HCT116 (cell line): Measurements from ENCODE around the gene TIGD4. TPM values are rescaled to one million over a fixed set of nuclear protein-coding genes. Genes with fewer than 3 reads are reported as not detected.

Source experiments
- ATAC-seq: fragments of 200-7000 bp; cut with Tn5 transposase; 2 replicates; pipeline ENCODE4 v1.9.1; 2020; ENCODE audit warnings: mild to moderate bottlenecking, moderate library complexity
- BruUV-seq: library from RNA; stranded (reverse); fragments of 400-500 nt; replicated peaks from 2 replicates; lab custom pipeline; 2021; lab: Mats Ljungman, UMichigan
- CTCF ChIA-PET: fragments of 300-600 bp; sonication (Branson Sonifier 250); formaldehyde crosslinking; loops from one replicate; lab custom pipeline; 2021; ENCODE audit warnings: antibody characterized with exemption; lab: Charles Lee
- POLR2A ChIA-PET: fragments of 300-600, 350-600 bp; sonication (Branson Sonifier 250); formaldehyde crosslinking; loops from one replicate; lab custom pipeline; 2021; ENCODE audit warnings: antibody characterized with exemption; lab: Charles Lee
- RAD21 ChIA-PET, 2 experiments: fragments of 300-600 bp; sonication (Branson Sonifier 250); formaldehyde crosslinking; loops; one replicate each; lab custom pipeline; 2023; ENCODE audit warnings: low total read pairs in 2 of 2; ENCODE audit not compliant: uncharacterized antibody in 2 of 2, unreplicated experiment in 2 of 2, low non-redundant PET in 1 of 2; lab: Charles Lee
- DNase-seq: peaks from one replicate; pipeline ENCODE4 v3.0.0-alpha.2; 2010; ENCODE audit warnings: low read depth, low spot score
- H2AFZ ChIP-seq: fragments of 200-600 bp; shearing (Covaris generic), sonication (generic); 2 replicates; pipeline ENCODE4 v1.6.1; 2017; ENCODE audit warnings: low read depth, mixed run types, mixed read lengths, antibody characterized with exemption, low read length; ENCODE audit not compliant: poor library complexity, severe bottlenecking
- H3K27ac ChIP-seq: 2 replicates; pipeline ENCODE4 v1.5.1; 2012; ENCODE audit warnings: low read depth, low read length
- H3K27me3 ChIP-seq: fragments of 200-600 bp; sonication (generic); 2 replicates; pipeline ENCODE4 v1.6.1; 2016; ENCODE audit warnings: mixed run types, low read length, mixed read lengths; ENCODE audit not compliant: insufficient read depth
- H3K36me3 ChIP-seq, 2 experiments: fragments of 200-500 bp in 1 of 2; fragments of 200-600 bp in 1 of 2; sonication (Bioruptor generic) in 1 of 2; sonication (generic) in 1 of 2; 2 replicates each; pipeline versions ENCODE4 v1.5.1 to v1.6.1; 2014 to 2016; ENCODE audit warnings: low read length in 2 of 2, inconsistent platforms in 1 of 2, mixed read lengths in 1 of 2, mixed run types in 1 of 2; ENCODE audit not compliant: insufficient read depth in 2 of 2, control insufficient read depth in 1 of 2
- H3K4me1 ChIP-seq, 2 experiments: fragments of 200-600 bp in 1 of 2; sonication (generic) in 1 of 2; 2 replicates each; pipeline versions ENCODE4 v1.5.1 to v1.6.1; 2012 to 2017; ENCODE audit warnings: low read length in 2 of 2, inconsistent platforms in 1 of 2, mild to moderate bottlenecking in 1 of 2, mixed read lengths in 1 of 2, mixed run types in 1 of 2, moderate library complexity in 1 of 2; ENCODE audit not compliant: insufficient read depth in 2 of 2, control insufficient read depth in 1 of 2
- H3K4me2 ChIP-seq: fragments of 200-600 bp; sonication (generic); 2 replicates; pipeline ENCODE4 v1.6.1; 2017; ENCODE audit warnings: mixed run types, low read length, mixed read lengths
- H3K4me3 ChIP-seq, 2 experiments: fragments of 200-600 bp in 1 of 2; sonication (generic) in 1 of 2; replicated peaks in 1 of 2; 2 replicates each; pipeline ENCODE4 v1.5.1; 2011 to 2016; ENCODE audit warnings: low read length in 2 of 2, control low read depth in 1 of 2, low read depth in 1 of 2, mild to moderate bottlenecking in 1 of 2, mixed read lengths in 1 of 2, mixed run types in 1 of 2
- H3K79me2 ChIP-seq: fragments of 200-600 bp; sonication (generic); 2 replicates; pipeline ENCODE4 v1.6.1; 2017; ENCODE audit warnings: mild to moderate bottlenecking, mixed run types, low read length, moderate library complexity, mixed read lengths; ENCODE audit not compliant: insufficient read depth
- H3K9ac ChIP-seq: fragments of 200-600 bp; sonication (generic); 2 replicates; pipeline ENCODE4 v1.6.1; 2016; ENCODE audit warnings: low read length, mixed read lengths
- H3K9me2 ChIP-seq: fragments of 200-600 bp; sonication (generic), shearing (Covaris generic); 2 replicates; pipeline ENCODE4 v1.6.1; 2017; ENCODE audit warnings: mixed run types, mild to moderate bottlenecking, moderate library complexity; ENCODE audit not compliant: insufficient read depth
- H3K9me3 ChIP-seq, 2 experiments: fragments of 200-500 bp in 1 of 2; fragments of 200-600 bp in 1 of 2; sonication (Bioruptor generic) in 1 of 2; sonication (generic) in 1 of 2; 2 replicates each; pipeline ENCODE4 v1.6.1; 2014 to 2017; ENCODE audit warnings: low read length in 2 of 2, mixed read lengths in 2 of 2, inconsistent platforms in 1 of 2, low read depth in 1 of 2, mild to moderate bottlenecking in 1 of 2, mixed run types in 1 of 2, moderate library complexity in 1 of 2; ENCODE audit not compliant: control insufficient read depth in 1 of 2, insufficient read depth in 1 of 2
- H4K20me1 ChIP-seq: fragments of 200-600 bp; sonication (generic), shearing (Covaris generic); 2 replicates; pipeline ENCODE4 v1.6.1; 2017; ENCODE audit warnings: mixed run types, mild to moderate bottlenecking, moderate library complexity; ENCODE audit not compliant: insufficient read depth
- CBX3 ChIP-seq: IDR thresholded peaks from 2 replicates; pipeline ENCODE4 v1.6.1; 2012; ENCODE audit warnings: low read depth
- CEBPB ChIP-seq: IDR thresholded peaks from 2 replicates; pipeline ENCODE4 v1.6.1; 2012; ENCODE audit warnings: low read depth
- EGR1 ChIP-seq: IDR thresholded peaks from 2 replicates; pipeline ENCODE4 v1.6.1; 2012; ENCODE audit warnings: low read depth
- EZH2 ChIP-seq: fragments of 200-600 bp; sonication (generic); IDR thresholded peaks from 2 replicates; pipeline ENCODE4 v1.6.1; 2017; ENCODE audit warnings: antibody characterized with exemption, mixed run types
- EZH2phosphoT487 ChIP-seq: fragments of 200-600 bp; IDR thresholded peaks from 2 replicates; pipeline ENCODE4 v1.6.1; 2018; ENCODE audit warnings: antibody characterized with exemption, borderline replicate concordance
- POLR2A ChIP-seq: IDR thresholded peaks from 2 replicates; pipeline ENCODE4 v1.7.0; 2011; ENCODE audit warnings: borderline replicate concordance; ENCODE audit not compliant: insufficient read depth, insufficient read length; ENCODE audit errors: extremely low read depth
- RAD21 ChIP-seq: IDR thresholded peaks from 2 replicates; pipeline ENCODE4 v1.6.1; 2012; ENCODE audit warnings: low read depth, mild to moderate bottlenecking
- SP1 ChIP-seq: IDR thresholded peaks from 2 replicates; pipeline ENCODE4 v1.6.1; 2012; ENCODE audit warnings: low read depth
- TCF7L2 ChIP-seq: IDR thresholded peaks from 2 replicates; pipeline ENCODE4 v1.7.0; 2011; ENCODE audit warnings: borderline replicate concordance, inconsistent platforms; ENCODE audit not compliant: insufficient read depth, insufficient read length; ENCODE audit errors: extremely low read depth
- YY1 ChIP-seq: IDR thresholded peaks from 2 replicates; pipeline ENCODE4 v1.6.1; 2011; ENCODE audit warnings: low read length, low read depth, moderate library complexity, mild to moderate bottlenecking; ENCODE audit not compliant: insufficient replicate concordance; ENCODE audit errors: extremely low read depth
- intact Hi-C: fragments of 100-400 bp; cut with micrococcal nuclease; formaldehyde crosslinking; loops from 2 replicates; pipeline ENCODE4 v1.10.0; 2022
- total RNA-seq: library from RNA; stranded (reverse); gene quantifications from one replicate; pipeline ENCODE4 v1.2.1, GENCODE V29; 2021; ENCODE audit not compliant: unreplicated experiment
- TF ChIP-seq, protein P1 (sequence below): IDR thresholded peaks from 2 replicates; pipeline ENCODE4 v1.6.1; 2012

The TIGD4 gene
- total RNA-seq, 1 experiment from 2014 or later: 0.42 TPM

DNA sequence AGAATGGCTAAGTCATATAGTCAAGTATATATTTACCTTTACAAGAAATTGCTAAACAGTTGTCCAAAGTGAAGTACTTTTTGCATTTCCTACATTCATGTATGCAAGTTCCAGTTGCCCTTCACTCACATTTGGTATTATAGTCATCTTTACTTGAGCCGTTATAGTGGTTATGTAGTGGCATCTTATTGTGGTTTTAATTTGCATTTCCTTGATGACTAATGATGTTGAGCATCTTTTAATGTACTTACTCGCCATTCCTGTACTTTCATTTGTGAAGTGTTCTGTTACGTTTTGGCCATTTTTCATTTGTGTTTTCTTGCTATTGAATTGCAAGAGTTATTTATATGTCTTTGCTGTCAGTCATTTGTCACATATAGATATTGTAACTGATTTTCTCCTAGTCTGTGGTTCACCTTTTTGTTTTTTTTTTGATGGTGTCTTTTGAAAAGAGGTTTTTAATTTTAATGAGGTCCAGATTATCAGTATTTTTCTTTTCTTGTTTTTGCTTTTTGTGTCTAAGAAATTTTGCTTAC lies 27.8 kb upstream of the TIGD4 start:
- Histone ChIP-seq H3K27me3 (no peaks in the 10 kb centered on the region), H3K4me2 (no peak overlapping the region), H3K9me3 (no peaks in the 10 kb centered on the region), H2AFZ (no peak overlapping the region), H4K20me1 (peaks cover 4% of the 10 kb centered on the region; the same call in 1 of the 2 replicates), H3K9ac (no peak overlapping the region), H3K79me2 (peaks cover 68% of the 10 kb centered on the region), H3K4me1 (no peaks in the 10 kb centered on the region; a peak in 1 of 4 replicates), H3K36me3 (no peaks in the 10 kb centered on the region), H3K27ac (no peak overlapping the region), H3K9me2 (no peaks in the 10 kb centered on the region), H3K4me3 (no peak overlapping the region)
- DNase-seq (no peak), ATAC-seq (no peak)
- BruUV-seq: no TSS peak
- ChIA-PET RAD21 (no interaction called here), POLR2A (no interaction called here), CTCF (interaction anchor here (0.7 kb wide), 1 partner anchor 806 kb away, joined by 3 read pairs; no protein-coding TSS in a partner anchor)
- TF ChIP-seq, protein P1, sequence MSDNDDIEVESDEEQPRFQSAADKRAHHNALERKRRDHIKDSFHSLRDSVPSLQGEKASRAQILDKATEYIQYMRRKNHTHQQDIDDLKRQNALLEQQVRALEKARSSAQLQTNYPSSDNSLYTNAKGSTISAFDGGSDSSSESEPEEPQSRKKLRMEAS: no peak
- TF ChIP-seq EZH2: no peak
- no peak for TF ChIP-seq SP1
- TF ChIP-seq EGR1: no peak
- TF ChIP-seq CEBPB: no peak
- no peak for TF ChIP-seq CBX3
- no peak for TF ChIP-seq YY1
- TF ChIP-seq RAD21: no peak
- TF ChIP-seq TCF7L2: no peak
- TF ChIP-seq EZH2phosphoT487: no peak
- TF ChIP-seq POLR2A: no peak
- intact Hi-C loops: no loop called here
